HG02759 (cell line): ENCODE data around the gene RXFP2.

Experiments
- ATAC-seq: cut with Tn5 transposase; IDR thresholded peaks from one replicate; pipeline ENCODE4 v1.9.1; 2021; ENCODE audit warnings: mild to moderate bottlenecking, moderate library complexity; ENCODE audit not compliant: unreplicated experiment

Gene RXFP2

GRCh38 chr13:31824705-31825517 lies 85.6 kb downstream of the RXFP2 start:
- ATAC-seq = no peak

- no peak for ATAC-seq
These were observed 87.2 kb downstream of the RXFP2 start for GRCh38 chr13:31826521-31826920.

GRCh38 chr13:31827707-31828106 lies 88.4 kb downstream of the RXFP2 start:
- no peak for ATAC-seq

GRCh38 chr13:31835932-31836331 lies 96.6 kb downstream of the RXFP2 start:
- no peak for ATAC-seq

GRCh38 chr13:31843044-31843443 lies 103.7 kb downstream of the RXFP2 start:
- ATAC-seq = no peak

- peak; percentile 99 for ATAC-seq
These were observed 107.0 kb downstream of the RXFP2 start for GRCh38 chr13:31846182-31846938.

- ATAC-seq = peak; percentile 26
These were observed 107.8 kb downstream of the RXFP2 start for GRCh38 chr13:31846961-31847752.

GRCh38 chr13:31848621-31849020 lies 109.3 kb downstream of the RXFP2 start:
- ATAC-seq = no peak

GRCh38 chr13:31849206-31849605 lies 109.9 kb downstream of the RXFP2 start:
- no peak for ATAC-seq

GRCh38 chr13:31850041-31850555 lies 110.8 kb downstream of the RXFP2 start:
- ATAC-seq = no peak

- no peak for ATAC-seq
These were observed 111.9 kb downstream of the RXFP2 start for GRCh38 chr13:31851216-31851615.
